Effector CD4-positive, alpha-beta T cell (primary cell): ENCODE data around the gene RASSF9. TPM values are rescaled to one million over a fixed set of nuclear protein-coding genes. Genes with fewer than 3 reads are reported as not detected.

ENCODE experiments used
- DNase-seq: peaks from one replicate; pipeline ENCODE4 v3.0.0-alpha.2; 2020
- total RNA-seq: gene quantifications from one replicate; lab custom pipeline; 2026; lab: John Stamatoyannopoulos, UW

The RASSF9 gene
- not detected for total RNA-seq

- no peak for DNase-seq
These were observed at the start of gene RASSF9 for GRCh38 chr12:85836197-85837090. Gene RASSF9, minus strand, starts transcription at chr12:85836409. Its CDS starts 208 bp downstream, at chr12:85836201.

GRCh38 chr12:85883763-85884162, 47.6 kb upstream of the RASSF9 start:
- DNase-seq = no peak

- DNase-seq = no peak
These were observed 41.2 kb upstream of the RASSF9 start for GRCh38 chr12:85877459-85877858.

GRCh38 chr12:85874031-85874461, 37.8 kb upstream of the RASSF9 start, which contains the start of gene NTS:
Gene NTS, plus strand, starts transcription at chr12:85874295. Its CDS starts 109 bp downstream, at chr12:85874404.
- DNase-seq = no peak

GRCh38 chr12:85872497-85873091, 36.4 kb upstream of the RASSF9 start:
- DNase-seq = no peak

GRCh38 chr12:85866986-85867776, 31.0 kb upstream of the RASSF9 start:
- no peak for DNase-seq

- no peak for DNase-seq
These were observed 29.7 kb upstream of the RASSF9 start for GRCh38 chr12:85865890-85866289.

- no peak for DNase-seq
These were observed 20.8 kb upstream of the RASSF9 start for GRCh38 chr12:85856966-85857365.

GRCh38 chr12:85855305-85855704, 19.1 kb upstream of the RASSF9 start:
- DNase-seq = no peak

- DNase-seq = no peak
These were observed 13.1 kb upstream of the RASSF9 start for GRCh38 chr12:85849344-85849743.

GRCh38 chr12:85843606-85844310, 7.5 kb upstream of the RASSF9 start:
- DNase-seq = no peak

GRCh38 chr12:85835426-85836196, 598 bp downstream of the RASSF9 start:
- DNase-seq = no peak

GRCh38 chr12:85834378-85834777, 1.8 kb downstream of the RASSF9 start:
- DNase-seq = no peak

GRCh38 chr12:85833579-85833978, 2.6 kb downstream of the RASSF9 start:
- DNase-seq = no peak

- no peak for DNase-seq
These were observed 4.8 kb downstream of the RASSF9 start for GRCh38 chr12:85831327-85831990.

- DNase-seq = no peak
These were observed 6.8 kb downstream of the RASSF9 start for GRCh38 chr12:85829391-85829790.

GRCh38 chr12:85828576-85828975, 7.6 kb downstream of the RASSF9 start:
- DNase-seq = no peak

GRCh38 chr12:85825746-85826145, 10.5 kb downstream of the RASSF9 start:
- DNase-seq = no peak

GRCh38 chr12:85823436-85824180, 12.6 kb downstream of the RASSF9 start:
- no peak for DNase-seq

- no peak for DNase-seq
These were observed 14.4 kb downstream of the RASSF9 start for GRCh38 chr12:85821759-85822158.
